WTC11 (cell line): ENCODE measurements around the gene TPRG1L. TPM values are rescaled to one million over a fixed set of nuclear protein-coding genes. Genes with fewer than 3 reads are reported as not detected.
A peak's percentile ranks its signal among the peaks of the same experiment; 100 is the strongest.

Source experiments
- ATAC-seq: fragments of 200-7000 bp; cut with Tn5 transposase; 2 replicates; pipeline ENCODE4 v1.10.0; 2021; ENCODE audit warnings: mild to moderate bottlenecking, moderate library complexity
- CTCF ChIA-PET: fragments of 300-600 bp; sonication (Branson Sonifier 250); formaldehyde crosslinking; loops from one replicate; lab custom pipeline; 2021; ENCODE audit warnings: antibody characterized with exemption; lab: Charles Lee
- POLR2A ChIA-PET: fragments of 350-600 bp; sonication (Branson Sonifier 250); formaldehyde crosslinking; loops from one replicate; lab custom pipeline; 2021; ENCODE audit warnings: antibody characterized with exemption; lab: Charles Lee
- DNase-seq: peaks from one replicate; pipeline ENCODE4 v3.0.0; 2021; ENCODE audit warnings: low spot score
- H3K27ac Mint-ChIP-seq: 2 replicates; pipeline ENCODE4 v1.8.0; 2021; ENCODE audit warnings: mixed read lengths
- H3K27me3 Mint-ChIP-seq: 2 replicates; pipeline ENCODE4 v1.8.0; 2021; ENCODE audit warnings: low read depth, mild to moderate bottlenecking, moderate library complexity, mixed read lengths
- H3K36me3 Mint-ChIP-seq: 2 replicates; pipeline ENCODE4 v1.8.0; 2021; ENCODE audit warnings: mixed read lengths
- H3K4me1 Mint-ChIP-seq: 2 replicates; pipeline ENCODE4 v1.8.0; 2022; ENCODE audit warnings: mixed read lengths
- H3K4me3 Mint-ChIP-seq: 2 replicates; pipeline ENCODE4 v1.8.0; 2021; ENCODE audit warnings: mild to moderate bottlenecking, moderate library complexity, mixed read lengths
- H3K9me3 Mint-ChIP-seq: 2 replicates; pipeline ENCODE4 v1.8.0; 2021; ENCODE audit warnings: mixed read lengths
- AFF4 ChIP-seq: sonication (generic); formaldehyde crosslinking; IDR thresholded peaks from 2 replicates; pipeline ENCODE4 v1.8.1; 2023; ENCODE audit warnings: mild to moderate bottlenecking, missing genetic modification reagents, borderline replicate concordance
- CBFB ChIP-seq: sonication (generic); formaldehyde crosslinking; IDR thresholded peaks from 2 replicates; pipeline ENCODE4 v1.8.1; 2022; ENCODE audit warnings: mild to moderate bottlenecking, low read depth, missing genetic modification reagents
- CREM ChIP-seq: sonication (generic); formaldehyde crosslinking; IDR thresholded peaks from 2 replicates; pipeline ENCODE4 v1.8.1; 2022; ENCODE audit warnings: mild to moderate bottlenecking, missing genetic modification reagents, moderate library complexity
- CTCF ChIP-seq: fragments of 200-600 bp; IDR thresholded peaks from 2 replicates; pipeline ENCODE4 v1.8.0; 2022; ENCODE audit warnings: antibody characterized with exemption
- ELF4 ChIP-seq: sonication (generic); formaldehyde crosslinking; IDR thresholded peaks from 2 replicates; pipeline ENCODE4 v1.8.1; 2022; ENCODE audit warnings: low read depth, mild to moderate bottlenecking, moderate library complexity, missing genetic modification reagents
- ETV6 ChIP-seq: sonication (generic); formaldehyde crosslinking; IDR thresholded peaks from 2 replicates; pipeline ENCODE4 v1.8.1; 2022; ENCODE audit warnings: mild to moderate bottlenecking, missing genetic modification reagents
- FOXK1 ChIP-seq: sonication (generic); formaldehyde crosslinking; IDR thresholded peaks from 2 replicates; pipeline ENCODE4 v1.8.0; 2022; ENCODE audit warnings: mild to moderate bottlenecking, moderate library complexity, missing genetic modification reagents
- GTF2I ChIP-seq: fragments of 250-450 bp; sonication (Bioruptor Pico); conservative IDR thresholded peaks from 2 replicates; pipeline ENCODE4 v1.4.0; 2021; ENCODE audit warnings: mild to moderate bottlenecking
- JAZF1 ChIP-seq: fragments of 250-450 bp; sonication (Bioruptor Pico); IDR thresholded peaks from 2 replicates; pipeline ENCODE4 v1.9.0; 2021; ENCODE audit warnings: moderate library complexity, mild to moderate bottlenecking, inconsistent platforms
- MLX ChIP-seq: sonication (generic); formaldehyde crosslinking; IDR thresholded peaks from 2 replicates; pipeline ENCODE4 v1.8.1; 2023; ENCODE audit warnings: mild to moderate bottlenecking, missing genetic modification reagents, moderate library complexity
- MXD4 ChIP-seq: fragments of 250-450 bp; sonication (Bioruptor Pico); IDR thresholded peaks from 2 replicates; pipeline ENCODE4 v1.8.0; 2021; ENCODE audit warnings: mild to moderate bottlenecking, moderate library complexity, borderline replicate concordance
- NFATC4 ChIP-seq: fragments of 250-450 bp; sonication (Bioruptor Pico); IDR thresholded peaks from 2 replicates; pipeline ENCODE4 v1.9.0; 2021; ENCODE audit warnings: mild to moderate bottlenecking
- SMAD3 ChIP-seq: sonication (generic); formaldehyde crosslinking; IDR thresholded peaks from 2 replicates; pipeline ENCODE4 v1.8.0; 2022; ENCODE audit warnings: missing genetic modification reagents, mild to moderate bottlenecking, borderline replicate concordance
- SP1 ChIP-seq: sonication (generic); formaldehyde crosslinking; conservative IDR thresholded peaks from 2 replicates; pipeline ENCODE4 v1.8.1; 2022; ENCODE audit warnings: missing genetic modification reagents
- TEAD1 ChIP-seq: sonication (generic); formaldehyde crosslinking; IDR thresholded peaks from 2 replicates; pipeline ENCODE4 v1.8.0; 2022; ENCODE audit warnings: mild to moderate bottlenecking, missing genetic modification reagents
- ZBTB43 ChIP-seq: sonication (generic); formaldehyde crosslinking; IDR thresholded peaks from 2 replicates; pipeline ENCODE4 v1.8.1; 2023; ENCODE audit warnings: mild to moderate bottlenecking, missing genetic modification reagents
- ZMAT4 ChIP-seq: fragments of 250-450 bp; sonication (Bioruptor Pico); IDR thresholded peaks from 2 replicates; pipeline ENCODE4 v1.9.0; 2021; ENCODE audit warnings: mild to moderate bottlenecking
- total RNA-seq: library from RNA; stranded (reverse); gene quantifications from 3 replicates; pipeline ENCODE4 v1.2.3, GENCODE V29; 2021
- TF ChIP-seq, protein P1 (sequence below): sonication (generic); formaldehyde crosslinking; IDR thresholded peaks from 2 replicates; pipeline ENCODE4 v1.8.1; 2022; ENCODE audit warnings: missing genetic modification reagents, borderline replicate concordance
- TF ChIP-seq, protein P2 (sequence below): sonication (generic); formaldehyde crosslinking; IDR thresholded peaks from 2 replicates; pipeline ENCODE4 v1.8.0; 2022; ENCODE audit warnings: mild to moderate bottlenecking, missing genetic modification reagents
- TF ChIP-seq, protein P3 (sequence below): sonication (generic); formaldehyde crosslinking; IDR thresholded peaks from 2 replicates; pipeline ENCODE4 v1.8.1; 2022; ENCODE audit warnings: low read depth, mild to moderate bottlenecking, moderate library complexity, missing genetic modification reagents, borderline replicate concordance

Gene TPRG1L
- total RNA-seq, 1 experiment from 2014 or later, result 20.9 TPM

GRCh38 chr1:3657578-3658230 lies 32.9 kb downstream of the TPRG1L start:
- H3K27ac Mint-ChIP-seq, result no peak overlapping the region
- peaks cover 64% of the 10 kb centered on the region for H3K27me3 Mint-ChIP-seq
- ChIA-PET POLR2A (no interaction called here), CTCF (interaction anchor here (0.8 kb wide), 1 partner anchor 67 kb away, joined by 4 read pairs; no protein-coding TSS in a partner anchor)
- no peak overlapping the region for H3K4me3 Mint-ChIP-seq
- TF ChIP-seq ZBTB43 (CRISPR knock-in tag), result no peak
- TF ChIP-seq, protein P1, sequence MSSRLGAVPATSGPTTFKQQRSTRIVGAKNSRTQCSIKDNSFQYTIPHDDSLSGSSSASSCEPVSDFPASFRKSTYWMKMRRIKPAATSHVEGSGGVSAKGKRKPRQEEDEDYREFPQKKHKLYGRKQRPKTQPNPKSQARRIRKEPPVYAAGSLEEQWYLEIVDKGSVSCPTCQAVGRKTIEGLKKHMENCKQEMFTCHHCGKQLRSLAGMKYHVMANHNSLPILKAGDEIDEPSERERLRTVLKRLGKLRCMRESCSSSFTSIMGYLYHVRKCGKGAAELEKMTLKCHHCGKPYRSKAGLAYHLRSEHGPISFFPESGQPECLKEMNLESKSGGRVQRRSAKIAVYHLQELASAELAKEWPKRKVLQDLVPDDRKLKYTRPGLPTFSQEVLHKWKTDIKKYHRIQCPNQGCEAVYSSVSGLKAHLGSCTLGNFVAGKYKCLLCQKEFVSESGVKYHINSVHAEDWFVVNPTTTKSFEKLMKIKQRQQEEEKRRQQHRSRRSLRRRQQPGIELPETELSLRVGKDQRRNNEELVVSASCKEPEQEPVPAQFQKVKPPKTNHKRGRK (CRISPR knock-in tag), result no peak
- TF ChIP-seq CREM (CRISPR knock-in tag), result no peak
- TF ChIP-seq TEAD1 (CRISPR knock-in tag), result no peak
- TF ChIP-seq AFF4 (CRISPR knock-in tag), result no peak
- no peak for TF ChIP-seq JAZF1
- no peak for TF ChIP-seq ELF4 (CRISPR knock-in tag)
- no peak for TF ChIP-seq CBFB (CRISPR knock-in tag)
- no peak for TF ChIP-seq CTCF
- TF ChIP-seq NFATC4 (CRISPR knock-in tag), result no peak
- no peak for TF ChIP-seq ZMAT4 (CRISPR knock-in tag)
- ATAC-seq, result no peak
- DNase-seq, result peak; percentile 17
- H3K36me3 Mint-ChIP-seq, result no peaks in the 10 kb centered on the region
- no peaks in the 10 kb centered on the region for H3K9me3 Mint-ChIP-seq
- H3K4me1 Mint-ChIP-seq, result peaks cover 12% of the 10 kb centered on the region

DNA sequence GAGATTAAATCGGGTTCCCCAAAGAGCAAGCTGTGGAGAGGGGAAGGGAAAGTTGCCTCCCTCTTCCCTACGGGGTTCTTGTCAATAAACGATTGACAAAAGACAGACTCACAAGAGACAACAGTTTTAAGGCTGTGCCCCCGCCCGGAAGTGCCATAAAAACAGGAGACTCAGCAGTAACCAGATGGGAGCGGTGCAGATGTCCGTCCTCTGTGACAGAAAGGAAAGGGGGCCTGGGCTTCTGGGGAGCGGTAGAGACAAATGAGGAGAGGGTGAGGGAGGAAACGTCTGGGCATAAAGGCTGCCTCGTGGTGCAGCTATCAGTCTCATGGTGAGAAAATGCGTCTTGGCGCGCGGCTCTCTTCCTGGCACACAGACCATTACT lies 33.4 kb downstream of the TPRG1L start:
- ChIA-PET CTCF (interaction anchor here (0.8 to 1.1 kb wide), 2 partner anchors 37 to 66 kb away, joined by 3 to 4 read pairs; no protein-coding TSS in a partner anchor), POLR2A (no interaction called here)
- H3K27ac Mint-ChIP-seq, result no peak overlapping the region
- H3K4me1 Mint-ChIP-seq, result peaks cover 11% of the 10 kb centered on the region
- no peak for TF ChIP-seq CBFB (CRISPR knock-in tag)
- TF ChIP-seq, protein P2, sequence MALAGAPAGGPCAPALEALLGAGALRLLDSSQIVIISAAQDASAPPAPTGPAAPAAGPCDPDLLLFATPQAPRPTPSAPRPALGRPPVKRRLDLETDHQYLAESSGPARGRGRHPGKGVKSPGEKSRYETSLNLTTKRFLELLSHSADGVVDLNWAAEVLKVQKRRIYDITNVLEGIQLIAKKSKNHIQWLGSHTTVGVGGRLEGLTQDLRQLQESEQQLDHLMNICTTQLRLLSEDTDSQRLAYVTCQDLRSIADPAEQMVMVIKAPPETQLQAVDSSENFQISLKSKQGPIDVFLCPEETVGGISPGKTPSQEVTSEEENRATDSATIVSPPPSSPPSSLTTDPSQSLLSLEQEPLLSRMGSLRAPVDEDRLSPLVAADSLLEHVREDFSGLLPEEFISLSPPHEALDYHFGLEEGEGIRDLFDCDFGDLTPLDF (CRISPR knock-in tag), result no peak
- TF ChIP-seq MXD4 (CRISPR knock-in tag), result no peak
- TF ChIP-seq ZMAT4 (CRISPR knock-in tag), result no peak
- no peak for TF ChIP-seq ETV6 (CRISPR knock-in tag)
- no peak for TF ChIP-seq SMAD3
- no peak for TF ChIP-seq MLX (CRISPR knock-in tag)
- TF ChIP-seq, protein P3, sequence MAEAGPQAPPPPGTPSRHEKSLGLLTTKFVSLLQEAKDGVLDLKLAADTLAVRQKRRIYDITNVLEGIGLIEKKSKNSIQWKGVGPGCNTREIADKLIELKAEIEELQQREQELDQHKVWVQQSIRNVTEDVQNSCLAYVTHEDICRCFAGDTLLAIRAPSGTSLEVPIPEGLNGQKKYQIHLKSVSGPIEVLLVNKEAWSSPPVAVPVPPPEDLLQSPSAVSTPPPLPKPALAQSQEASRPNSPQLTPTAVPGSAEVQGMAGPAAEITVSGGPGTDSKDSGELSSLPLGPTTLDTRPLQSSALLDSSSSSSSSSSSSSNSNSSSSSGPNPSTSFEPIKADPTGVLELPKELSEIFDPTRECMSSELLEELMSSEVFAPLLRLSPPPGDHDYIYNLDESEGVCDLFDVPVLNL (CRISPR knock-in tag), result no peak
- TF ChIP-seq FOXK1 (CRISPR knock-in tag), result no peak
- TF ChIP-seq SP1 (CRISPR knock-in tag), result no peak
- TF ChIP-seq GTF2I, result no peak
- H3K36me3 Mint-ChIP-seq, result no peaks in the 10 kb centered on the region
- DNase-seq, result peak; percentile 11
- no peaks in the 10 kb centered on the region for H3K9me3 Mint-ChIP-seq
- no peak overlapping the region for H3K4me3 Mint-ChIP-seq
- no peak for ATAC-seq
- H3K27me3 Mint-ChIP-seq, result peaks cover 62% of the 10 kb centered on the region
